GM18861 (cell line): ENCODE data around the gene CIB4.

Experiments
- ATAC-seq: cut with Tn5 transposase; IDR thresholded peaks from one replicate; pipeline ENCODE4 v1.9.1; 2021; ENCODE audit not compliant: unreplicated experiment

The CIB4 gene

DNA sequence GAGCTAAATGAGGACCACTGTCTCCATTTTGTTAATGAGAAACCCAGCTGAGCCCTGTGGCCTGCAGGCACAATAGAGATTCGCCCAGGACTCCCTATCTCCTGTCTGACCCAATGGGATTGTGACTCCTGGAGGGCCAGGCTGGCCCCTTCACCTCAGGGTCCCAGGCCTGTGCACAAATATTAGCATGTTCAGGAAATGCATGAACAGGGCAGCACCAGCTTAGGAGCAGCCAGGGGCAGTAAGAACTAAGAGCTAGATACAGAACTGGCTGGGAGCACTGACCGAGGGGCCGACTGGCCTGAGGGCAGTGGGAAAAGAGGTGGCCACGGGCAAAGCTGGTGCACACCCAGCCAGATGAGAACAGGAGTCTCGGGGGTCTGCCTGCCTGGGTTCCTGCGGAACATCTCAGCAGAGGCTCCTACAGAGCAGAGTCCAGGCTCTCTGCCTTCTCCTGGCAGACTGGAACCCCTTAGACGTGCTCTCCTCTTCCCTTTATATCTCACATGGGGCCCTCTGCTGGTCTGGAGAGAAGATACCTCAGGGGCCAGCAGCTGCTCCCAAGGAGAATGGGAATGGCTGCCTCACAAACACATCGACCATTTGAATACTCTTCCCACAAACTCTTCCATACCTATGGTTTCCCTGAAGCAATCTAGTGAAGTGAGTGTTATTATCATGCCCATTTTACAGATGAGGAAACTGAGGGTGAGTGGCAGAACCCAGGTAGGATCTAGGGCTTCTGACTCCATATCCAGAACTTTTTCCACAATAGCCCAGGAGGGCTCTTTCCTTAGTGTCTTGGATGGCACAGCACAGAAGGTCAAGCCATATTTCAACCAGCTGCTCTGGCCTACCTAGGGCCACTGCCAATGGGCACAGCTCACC lies 85.7 kb downstream of the CIB4 start:
- ATAC-seq = no peak

- ATAC-seq = no peak
These were observed 88.4 kb downstream of the CIB4 start for GRCh38 chr2:26552641-26553374.

- no peak for ATAC-seq
These were observed 90.7 kb downstream of the CIB4 start for GRCh38 chr2:26550276-26551015.

- no peak for ATAC-seq
These were observed 98.3 kb downstream of the CIB4 start for GRCh38 chr2:26542676-26543505.

DNA sequence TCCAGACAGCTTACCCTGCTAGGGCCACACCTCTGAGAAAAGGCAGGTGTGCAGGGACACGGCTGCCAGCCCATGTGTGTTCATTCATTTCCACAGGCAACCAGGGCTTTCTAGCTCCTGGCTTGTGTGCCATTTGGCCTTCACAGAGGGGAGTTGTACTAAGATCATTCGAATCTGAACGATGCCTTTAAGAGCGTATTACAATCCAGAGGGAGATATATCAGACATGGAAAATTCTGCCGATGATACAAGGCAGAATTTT lies 99.0 kb downstream of the CIB4 start:
- ATAC-seq = no peak

- no peak for ATAC-seq
These were observed 99.6 kb downstream of the CIB4 start for GRCh38 chr2:26541401-26542193.

GRCh38 chr2:26540961-26541360 lies 100.2 kb downstream of the CIB4 start:
- ATAC-seq = no peak

DNA sequence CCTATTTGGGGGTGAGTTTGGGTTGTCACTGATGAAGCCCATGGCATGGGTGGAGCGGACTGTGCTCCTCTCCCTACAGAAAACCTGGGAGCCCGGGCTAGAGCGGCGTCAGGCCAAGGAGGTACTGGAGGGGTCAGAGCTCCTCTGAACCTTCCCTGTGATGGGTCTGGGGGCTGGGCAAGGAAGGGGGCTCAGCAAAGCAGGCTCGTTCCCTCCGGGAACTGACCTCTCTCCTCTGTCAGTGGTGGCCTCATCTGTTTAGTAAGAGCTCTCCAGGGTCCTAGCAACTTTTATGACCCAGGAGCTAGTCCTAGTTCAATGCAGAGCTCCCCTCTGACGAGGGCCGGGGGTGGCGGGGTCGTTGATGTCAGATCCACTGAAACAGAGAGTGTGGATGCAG lies 100.9 kb downstream of the CIB4 start:
- no peak for ATAC-seq

DNA sequence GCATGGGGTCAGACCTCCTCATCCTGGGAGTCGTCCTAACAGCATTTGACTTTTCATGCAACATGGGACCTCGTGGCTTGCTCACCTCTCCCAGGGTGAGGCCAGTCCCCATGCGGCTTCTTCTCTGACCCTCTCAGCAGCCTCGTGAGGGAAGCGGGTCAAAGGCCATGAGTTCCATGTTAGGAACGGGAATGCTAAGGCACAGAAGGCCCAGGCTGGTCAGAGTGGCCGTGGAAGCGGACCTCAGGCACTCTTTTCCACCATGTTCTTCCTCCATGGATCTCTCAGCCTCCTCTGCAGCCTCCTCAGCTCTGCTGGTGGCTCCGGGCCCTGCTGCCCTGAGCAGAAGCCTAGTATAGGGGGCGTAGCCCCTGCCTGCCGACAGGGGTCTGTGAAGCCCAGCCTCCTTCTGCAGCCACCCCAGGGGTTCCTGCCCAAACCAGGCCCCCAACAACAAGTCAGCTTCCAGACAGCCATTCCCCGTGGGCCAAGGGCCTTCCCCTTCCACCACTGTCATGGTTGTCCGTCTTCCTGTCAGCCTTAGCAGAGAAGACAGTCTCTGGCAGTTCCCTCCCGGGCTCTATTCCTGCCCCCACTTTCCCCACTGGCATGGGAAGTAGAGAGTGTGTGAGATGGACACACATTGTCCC lies 103.2 kb downstream of the CIB4 start:
- ATAC-seq = no peak

- no peak for ATAC-seq
These were observed 103.9 kb downstream of the CIB4 start for GRCh38 chr2:26537069-26537825.

- no peak for ATAC-seq
These were observed 104.6 kb downstream of the CIB4 start for GRCh38 chr2:26536371-26537068.

GRCh38 chr2:26535663-26536275 lies 105.4 kb downstream of the CIB4 start:
- no peak for ATAC-seq

GRCh38 chr2:26534865-26535662 lies 106.1 kb downstream of the CIB4 start:
- ATAC-seq = no peak

- no peak for ATAC-seq
These were observed 106.9 kb downstream of the CIB4 start for GRCh38 chr2:26534098-26534864.

DNA sequence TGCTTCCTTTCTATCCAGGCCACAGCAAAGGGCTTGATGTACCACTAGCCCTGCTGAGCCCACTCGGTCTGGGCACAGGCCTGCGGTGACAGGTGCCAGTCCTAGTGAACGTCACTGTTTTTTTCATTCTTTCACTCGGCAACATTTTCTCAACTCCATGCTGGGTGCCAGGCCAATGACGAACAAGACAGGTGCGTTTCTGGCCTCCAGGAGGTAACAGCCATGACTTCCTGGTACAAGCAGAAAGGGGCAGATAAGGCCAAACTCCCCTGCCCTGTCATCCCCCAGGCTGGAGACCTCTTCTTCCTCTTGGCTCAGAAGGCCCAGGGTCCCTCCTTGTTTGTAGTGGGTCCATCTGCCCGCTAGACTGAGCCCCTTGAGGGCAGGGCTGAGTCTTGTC lies 107.5 kb downstream of the CIB4 start:
- ATAC-seq = no peak
